Mucosa of stomach (tissue), 1 donor: ENCODE results near the gene F10.

ENCODE experiments used
- H3K27me3 ChIP-seq: one replicate; pipeline ENCODE4 v1.7.0; 2013; ENCODE audit warnings: mild to moderate bottlenecking, low read length; ENCODE audit not compliant: control insufficient read depth, insufficient read depth
- H3K36me3 ChIP-seq: one replicate; pipeline ENCODE4 v1.7.0; 2013; ENCODE audit warnings: low read length; ENCODE audit not compliant: control insufficient read depth, insufficient read depth
- H3K4me1 ChIP-seq: one replicate; pipeline ENCODE4 v1.7.0; 2013; ENCODE audit warnings: mild to moderate bottlenecking, low read length; ENCODE audit not compliant: control insufficient read depth, insufficient read depth
- H3K4me3 ChIP-seq: one replicate; pipeline ENCODE4 v1.7.0; 2013; ENCODE audit warnings: low read length
- H3K9ac ChIP-seq: one replicate; pipeline ENCODE4 v1.7.0; 2013; ENCODE audit warnings: mild to moderate bottlenecking, low read length, moderate library complexity
- H3K9me3 ChIP-seq: one replicate; pipeline ENCODE4 v1.7.0; 2013; ENCODE audit warnings: mild to moderate bottlenecking, low read length, moderate library complexity; ENCODE audit not compliant: control insufficient read depth
- donor health status: Pancreatic carcinoma.

The F10 gene

GRCh38 chr13:113150550-113151365 lies 28.2 kb downstream of the F10 start:
- Histone ChIP-seq H3K9me3 (no peaks in the 10 kb centered on the region), H3K4me1 (peaks cover 14% of the 10 kb centered on the region), H3K4me3 (no peak overlapping the region), H3K27me3 (peaks cover 21% of the 10 kb centered on the region), H3K36me3 (no peaks in the 10 kb centered on the region), H3K9ac (no peak overlapping the region)

- Histone ChIP-seq H3K27me3 (peaks cover 21% of the 10 kb centered on the region), H3K9me3 (no peaks in the 10 kb centered on the region), H3K4me1 (peaks cover 14% of the 10 kb centered on the region), H3K9ac (no peak overlapping the region), H3K4me3 (no peak overlapping the region), H3K36me3 (no peaks in the 10 kb centered on the region)
Observed at GRCh38 chr13:113151745-113152690, 29.4 kb downstream of the F10 start.

- Histone ChIP-seq H3K9ac (peak overlapping the region; percentile 70), H3K27me3 (peaks cover 21% of the 10 kb centered on the region), H3K9me3 (no peaks in the 10 kb centered on the region), H3K4me3 (no peak overlapping the region), H3K36me3 (no peaks in the 10 kb centered on the region), H3K4me1 (peaks cover 14% of the 10 kb centered on the region)
Observed at GRCh38 chr13:113152691-113152983, 30.0 kb downstream of the F10 start.

DNA sequence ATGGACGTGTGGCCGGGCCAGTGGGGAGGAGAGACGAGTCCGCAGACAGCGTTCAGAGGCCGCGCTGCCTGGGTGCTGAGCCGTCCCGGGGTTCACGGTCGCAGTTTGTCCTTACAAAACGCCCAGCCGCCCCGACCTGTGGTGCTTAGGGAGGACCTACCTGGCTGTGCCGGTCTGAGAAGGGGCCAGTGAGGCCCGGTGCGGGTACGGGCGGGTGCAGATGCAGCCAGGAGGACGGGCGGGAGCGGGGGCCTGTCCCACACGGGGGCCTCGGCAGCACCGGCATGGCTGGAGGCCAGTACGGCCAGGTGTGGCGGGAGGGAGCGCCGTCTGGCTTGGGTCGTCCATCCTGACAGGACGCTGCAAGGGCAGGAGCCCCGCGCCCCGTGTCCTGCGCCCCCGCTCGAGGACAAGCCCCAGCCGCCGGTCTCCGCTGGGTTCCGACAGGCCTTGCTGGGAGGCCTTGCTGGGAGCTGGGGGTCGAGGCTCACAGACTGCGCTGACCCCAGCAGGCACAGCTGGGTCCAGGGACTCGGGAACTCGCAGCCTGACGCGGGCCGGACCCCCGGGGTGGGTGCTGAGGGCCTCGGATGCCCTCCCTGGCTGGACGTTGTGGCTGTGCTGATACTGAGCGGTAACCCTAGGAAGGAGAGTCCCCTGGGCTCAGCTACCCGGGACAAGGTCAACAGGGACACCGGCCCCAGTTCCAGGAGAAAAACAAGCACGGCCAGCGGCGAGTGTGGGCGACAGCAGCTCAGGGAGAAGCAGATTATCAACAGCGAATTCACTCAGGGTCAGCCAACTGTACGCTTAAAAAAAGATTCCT lies 30.6 kb downstream of the F10 start:
- Histone ChIP-seq H3K4me1 (peaks cover 18% of the 10 kb centered on the region), H3K27me3 (peaks cover 21% of the 10 kb centered on the region), H3K4me3 (peak overlapping the region; percentile 55), H3K36me3 (no peaks in the 10 kb centered on the region), H3K9me3 (no peaks in the 10 kb centered on the region), H3K9ac (peak overlapping the region; percentile 70)

DNA sequence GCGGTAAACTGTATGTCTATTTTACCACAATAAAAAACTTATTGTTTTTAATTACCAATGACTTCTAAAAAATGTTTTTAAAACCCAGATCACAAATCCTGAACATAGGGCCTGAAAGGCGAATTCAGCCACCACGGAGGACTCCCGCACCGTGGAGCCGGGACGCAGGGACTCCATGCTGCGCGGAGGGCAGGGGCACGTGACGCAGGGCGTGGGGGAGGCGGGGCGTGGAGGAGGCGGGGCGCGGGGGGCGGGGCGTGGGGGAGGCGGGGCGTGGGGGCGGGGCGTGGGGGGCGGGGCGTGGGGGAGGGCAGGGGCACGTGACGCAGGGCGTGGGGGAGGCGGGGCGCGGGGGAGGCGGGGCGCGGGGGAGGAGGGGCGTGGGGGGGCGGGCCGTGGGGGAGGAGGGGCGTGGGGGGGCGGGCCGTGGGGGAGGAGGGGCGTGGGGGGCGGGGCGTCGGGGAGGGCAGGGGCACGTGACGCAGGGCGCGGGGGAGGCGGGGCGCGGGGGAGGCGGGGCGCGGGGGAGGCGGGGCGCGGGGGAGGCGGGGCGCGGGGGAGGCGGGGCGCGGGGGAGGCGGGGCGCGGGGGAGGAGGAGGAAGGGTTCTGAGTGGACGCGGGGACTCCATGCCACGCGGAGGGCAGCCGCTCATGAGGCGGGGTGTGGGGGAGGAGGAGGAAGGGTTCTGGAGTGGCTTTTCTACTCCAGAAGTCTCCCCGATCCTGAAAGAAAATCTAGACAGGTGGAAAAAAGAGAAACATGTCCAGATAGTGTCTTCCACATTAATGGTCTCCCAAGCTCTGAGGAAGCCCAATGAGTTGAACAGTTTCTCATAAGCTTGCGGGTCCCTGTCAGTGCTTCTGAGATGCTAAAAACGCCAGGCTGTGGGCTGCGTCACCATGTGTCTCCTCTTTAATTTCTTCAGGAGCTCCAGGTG lies 31.5 kb downstream of the F10 start:
- Histone ChIP-seq H3K27me3 (peaks cover 21% of the 10 kb centered on the region), H3K9ac (peak overlapping the region; percentile 70), H3K36me3 (no peaks in the 10 kb centered on the region), H3K9me3 (no peaks in the 10 kb centered on the region), H3K4me3 (peak overlapping the region; percentile 55), H3K4me1 (peaks cover 20% of the 10 kb centered on the region)

DNA sequence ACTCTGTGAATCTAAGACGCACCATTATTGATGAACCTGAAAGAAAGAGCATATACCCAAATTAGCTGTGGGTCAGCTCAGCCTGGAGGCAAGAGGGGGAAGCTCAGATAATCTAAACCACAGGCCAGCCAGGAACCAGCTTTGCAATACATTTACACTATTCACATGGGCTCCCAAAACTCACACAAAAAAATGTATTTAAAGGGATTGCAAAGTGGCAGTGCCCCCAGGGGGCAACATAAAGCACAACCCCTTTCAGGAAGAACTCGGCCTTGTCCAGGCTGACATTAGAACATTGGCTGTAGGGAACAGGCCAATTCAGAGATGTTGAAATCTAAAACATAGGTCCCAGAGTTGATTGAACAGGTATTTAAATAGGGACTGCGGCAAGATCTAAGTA lies 32.6 kb downstream of the F10 start:
- Histone ChIP-seq H3K4me3 (no peak overlapping the region), H3K9me3 (no peaks in the 10 kb centered on the region), H3K4me1 (peaks cover 20% of the 10 kb centered on the region), H3K36me3 (no peaks in the 10 kb centered on the region), H3K27me3 (peaks cover 24% of the 10 kb centered on the region), H3K9ac (no peak overlapping the region)

DNA sequence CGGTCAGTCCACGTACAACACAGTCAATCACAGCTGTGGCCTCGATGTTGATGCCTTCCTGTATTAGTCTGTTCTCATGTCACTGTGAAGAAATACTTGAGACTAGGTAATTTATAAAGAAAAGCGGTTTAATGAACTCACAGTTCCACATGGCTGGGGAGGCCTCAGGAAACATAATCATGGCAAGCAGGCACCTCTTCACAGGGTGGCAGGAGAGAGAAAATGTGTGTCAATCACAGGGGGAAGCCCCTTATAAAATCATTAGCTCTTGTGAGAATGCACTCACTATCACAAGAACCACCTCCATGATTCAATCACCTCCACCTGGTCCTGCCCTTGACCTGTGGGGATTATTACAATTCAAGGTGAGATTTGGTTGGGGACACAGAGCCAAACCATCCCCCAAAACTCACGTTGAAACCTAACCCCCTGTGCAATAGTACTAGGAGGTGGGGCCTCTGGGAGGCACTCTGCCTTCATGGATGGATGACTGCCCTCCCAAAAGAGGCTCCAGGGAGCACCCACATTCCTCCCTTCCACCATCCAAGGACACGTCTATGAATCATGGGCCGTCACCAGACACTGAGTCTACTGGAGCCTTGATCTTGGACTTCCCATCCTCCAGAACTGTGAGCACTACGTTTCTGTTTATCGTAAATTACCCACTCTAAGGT lies 33.5 kb downstream of the F10 start:
- peaks cover 25% of the 10 kb centered on the region for H3K27me3 ChIP-seq
- no peak overlapping the region for H3K9ac ChIP-seq
- peaks cover 20% of the 10 kb centered on the region for H3K4me1 ChIP-seq
- H3K36me3 ChIP-seq: no peaks in the 10 kb centered on the region
- H3K9me3 ChIP-seq: no peaks in the 10 kb centered on the region
- no peak overlapping the region for H3K4me3 ChIP-seq

DNA sequence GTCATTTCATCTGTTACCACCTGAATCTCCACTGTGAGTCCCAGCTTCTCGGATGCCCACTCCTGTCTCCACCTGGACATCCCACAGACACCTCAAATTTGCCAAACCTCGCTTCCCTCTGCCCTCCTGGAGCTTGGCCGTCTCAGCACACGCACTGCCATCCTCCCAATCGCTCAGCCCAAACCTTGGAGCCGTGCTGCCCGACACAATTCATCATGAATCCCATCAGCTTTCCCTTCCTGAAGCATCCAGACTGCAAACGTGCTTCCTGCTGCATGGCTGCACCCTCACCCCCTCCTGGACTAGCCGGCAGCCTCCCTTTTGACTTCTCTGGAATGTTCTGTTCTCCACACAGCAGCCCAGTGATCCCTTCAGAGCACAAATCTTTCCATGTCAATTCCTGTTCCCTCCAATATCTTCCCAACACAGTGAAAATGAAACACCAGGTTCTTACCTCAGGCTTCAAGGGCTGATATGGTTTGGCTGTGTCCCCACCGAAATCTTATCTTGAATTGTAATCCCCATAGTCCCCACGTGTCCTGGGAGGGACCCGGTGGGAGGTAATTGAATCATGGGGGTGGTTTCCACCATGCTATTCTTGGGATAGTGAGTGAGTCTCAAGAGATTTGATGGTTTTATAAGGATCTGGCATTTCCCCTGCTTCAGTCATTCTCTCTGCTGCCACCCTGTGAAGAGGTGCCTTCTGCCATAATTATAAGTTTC lies 34.8 kb downstream of the F10 start:
- Histone ChIP-seq H3K27me3 (peaks cover 23% of the 10 kb centered on the region), H3K36me3 (no peaks in the 10 kb centered on the region), H3K9ac (no peak overlapping the region), H3K4me3 (no peak overlapping the region), H3K4me1 (peaks cover 19% of the 10 kb centered on the region), H3K9me3 (no peaks in the 10 kb centered on the region)

DNA sequence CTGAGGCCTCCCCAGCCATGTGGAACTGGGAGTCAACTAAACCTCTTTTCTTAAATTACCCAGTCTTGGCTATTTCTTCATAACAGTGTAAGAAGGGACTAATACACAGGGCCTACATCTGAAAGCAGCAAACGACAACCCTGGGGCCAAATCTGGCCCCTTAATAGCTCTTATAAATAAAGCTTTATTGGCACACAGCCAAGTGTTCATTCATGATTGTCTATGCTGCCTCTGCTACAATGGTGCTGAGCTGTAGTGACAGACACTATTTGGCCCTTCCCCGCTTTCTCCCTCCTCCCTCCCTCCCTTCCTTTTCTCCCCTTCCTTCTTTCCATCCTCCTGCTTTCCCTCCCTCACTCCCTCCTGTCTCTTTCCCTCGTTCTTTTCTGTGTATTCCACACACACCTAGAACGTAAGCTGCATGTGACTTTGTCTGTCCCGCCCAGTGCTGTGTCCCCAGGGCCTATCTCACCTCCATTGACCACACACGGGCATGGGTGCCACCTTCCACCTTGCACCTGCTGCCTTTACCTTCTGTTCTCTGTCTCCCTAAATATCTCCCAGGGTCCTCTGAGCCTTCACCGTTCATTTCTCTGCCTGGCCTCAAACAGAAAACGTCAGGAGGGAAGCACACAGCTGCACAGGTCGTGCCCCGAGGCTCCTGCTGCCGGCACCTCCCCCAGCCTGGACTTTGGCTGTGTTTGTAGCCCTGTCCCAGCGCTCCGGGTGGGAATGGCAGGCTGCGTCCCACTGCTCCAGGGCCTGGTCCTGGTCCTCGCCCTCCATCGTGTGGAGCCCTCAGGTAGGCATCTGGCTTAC lies 35.5 kb downstream of the F10 start, which contains the start of gene PROZ:
TSS of gene PROZ (plus strand) at position 720 of the 819 bp plus-strand sequence. CDS start at position 733, 13 bp downstream.
- no peak within 1 kb of the TSS for H3K9ac ChIP-seq
- H3K27me3 ChIP-seq: peaks cover 22% of the 10 kb centered on the region
- peaks cover 11% of the 10 kb centered on the region for H3K4me1 ChIP-seq
- no peak within 1 kb of the TSS for H3K4me3 ChIP-seq
- no peaks in the 10 kb centered on the region for H3K36me3 ChIP-seq
- no peaks in the 10 kb centered on the region for H3K9me3 ChIP-seq

- Histone ChIP-seq H3K4me3 (no peak overlapping the region), H3K4me1 (peaks cover 6% of the 10 kb centered on the region), H3K9ac (no peak overlapping the region), H3K36me3 (no peaks in the 10 kb centered on the region), H3K27me3 (peaks cover 23% of the 10 kb centered on the region), H3K9me3 (no peaks in the 10 kb centered on the region)
Observed at GRCh38 chr13:113158946-113159345, 36.3 kb downstream of the F10 start.
